Gastroesophageal sphincter (tissue), 4 donors: ENCODE measurements around the gene GPR137. TPM values are rescaled to one million over a fixed set of nuclear protein-coding genes. Genes with fewer than 3 reads are reported as not detected.

Experiments used
- ATAC-seq: fragments of 150-250 bp; one replicate; pipeline ENCODE4 v1.9.1; 2016; ENCODE audit warnings: mild to moderate bottlenecking, moderate library complexity
- H3K27ac ChIP-seq, 4 donors: fragments of 200-600 bp; sonication (generic) in 3 of 4; 1 replicate in 3 of 4; 2 replicates in 1 of 4; pipeline ENCODE4 v1.5.1; 2016 to 2019
- H3K27me3 ChIP-seq: fragments of 200-600 bp; sonication (generic); one replicate; pipeline ENCODE4 v1.5.1; 2019
- H3K36me3 ChIP-seq, 2 donors: fragments of 200-600 bp; sonication (generic); one replicate each; pipeline ENCODE4 v1.5.1; 2019; ENCODE audit warnings: control low read depth in 1 of 2
- H3K4me1 ChIP-seq, 3 donors: fragments of 200-600 bp; sonication (generic); 1 replicate in 2 of 3; 2 replicates in 1 of 3; pipeline ENCODE4 v1.5.1; 2016 to 2019; ENCODE audit warnings: control low read depth in 2 of 3
- H3K4me3 ChIP-seq, 2 donors: fragments of 200-600 bp; sonication (generic); one replicate each; pipeline ENCODE4 v1.5.1; 2019; ENCODE audit warnings: mild to moderate bottlenecking in 1 of 2, moderate library complexity in 1 of 2
- H3K9me3 ChIP-seq, 3 donors: fragments of 200-600 bp; sonication (generic); one replicate each; pipeline ENCODE4 v1.5.1; 2017 to 2019; ENCODE audit warnings: control low read depth in 2 of 3
- CTCF ChIP-seq, 4 experiments: fragments of 200-600 bp in 2 of 4; fragments of 450-650 bp in 2 of 4; sonication (generic) in 1 of 4; IDR thresholded peaks; one replicate each; pipeline ENCODE4 v1.5.1; 2017 to 2019; ENCODE audit warnings: antibody characterized with exemption in 4 of 4, mild to moderate bottlenecking in 2 of 4, moderate library complexity in 2 of 4
- EP300 ChIP-seq: sonication (generic); formaldehyde crosslinking; IDR thresholded peaks from one replicate; pipeline ENCODE4 v1.6.1; 2017; ENCODE audit warnings: antibody characterized with exemption, mild to moderate bottlenecking
- POLR2A ChIP-seq, 2 donors: fragments of 450-650 bp; IDR thresholded peaks; one replicate each; pipeline ENCODE4 v1.6.1; 2017; ENCODE audit warnings: antibody characterized with exemption in 2 of 2, mild to moderate bottlenecking in 2 of 2, moderate library complexity in 1 of 2
- POLR2AphosphoS5 ChIP-seq: sonication (generic); formaldehyde crosslinking; IDR thresholded peaks from one replicate; pipeline ENCODE4 v1.6.1; 2017; ENCODE audit warnings: antibody characterized with exemption
- WGBS, 2 donors: methylation state at CpG; one replicate each; pipeline ENCODE4 v1.1.5; 2018; ENCODE audit warnings: low coverage in 1 of 2; 5-methylcytosine and 5-hydroxymethylcytosine counted together
- total RNA-seq, 4 donors: library from RNA; depleted of rRNA; stranded (reverse); fragments of >200 nt; gene quantifications; one replicate each; pipeline ENCODE4 v1.1.0, GENCODE V29; 2016

GPR137 gene
- total RNA-seq, 4 donors from 2014 or later = 14.0 to 37.1 (median 27.6) TPM

- 71 to 92% methylated on average over 2 to 5 of the region's 8 CpGs for WGBS, 2 donors
- TF ChIP-seq EP300 (no peak), POLR2A (IDR thresholded peaks at IDR 0.05) (no peak), CTCF (IDR thresholded peaks at IDR 0.05) (no peak), POLR2AphosphoS5 (no peak)
- no peak for ATAC-seq
- peaks cover 0 to 59% (median 45%) of the 10 kb centered on the region in 3 donors for H3K4me1 ChIP-seq
- no peak overlapping the region for H3K4me3 ChIP-seq
- H3K27ac ChIP-seq = peak overlapping the region in 3 of 4 donors; percentile 95 to 100 (median 99)
- H3K9me3 ChIP-seq = no peaks in the 10 kb centered on the region
- peaks cover 0 to 28% of the 10 kb centered on the region in 2 donors for H3K36me3 ChIP-seq
- H3K27me3 ChIP-seq = no peaks in the 10 kb centered on the region
Measured at GRCh38 chr11:64243236-64243854, 42.3 kb upstream of the GPR137 start.

GRCh38 chr11:64244107-64244506 lies 41.5 kb upstream of the GPR137 start:
- 56% methylated on average over 2 of the region's 5 CpGs; no CpG with 5 or more reads in 1 of the 2 donors for WGBS, 2 donors
- Histone ChIP-seq H3K27me3 (no peaks in the 10 kb centered on the region), H3K27ac (peak overlapping the region in 2 of 4 donors; percentile 29 to 88), H3K4me3 (no peak overlapping the region), H3K36me3 (peaks cover 0 to 21% of the 10 kb centered on the region in 2 donors), H3K4me1 (peaks cover 0 to 59% (median 45%) of the 10 kb centered on the region in 3 donors), H3K9me3 (no peaks in the 10 kb centered on the region)
- no peak for ATAC-seq
- TF ChIP-seq CTCF (IDR thresholded peaks at IDR 0.05) (no peak), EP300 (no peak), POLR2A (IDR thresholded peaks at IDR 0.05) (no peak), POLR2AphosphoS5 (no peak)

GRCh38 chr11:64244966-64245365 lies 40.7 kb upstream of the GPR137 start:
- Histone ChIP-seq H3K27me3 (no peaks in the 10 kb centered on the region), H3K4me1 (peaks cover 0 to 53% (median 42%) of the 10 kb centered on the region in 3 donors), H3K27ac (peak overlapping the region in 3 of 4 donors; percentile 87 to 92 (median 88)), H3K36me3 (peaks cover 0 to 15% of the 10 kb centered on the region in 2 donors), H3K4me3 (peak overlapping the region in 1 of 2 donors; percentile 69), H3K9me3 (no peaks in the 10 kb centered on the region)
- TF ChIP-seq POLR2A (IDR thresholded peaks at IDR 0.05) = no peak
- no peak for TF ChIP-seq POLR2AphosphoS5
- TF ChIP-seq EP300 = no peak
- no peak for TF ChIP-seq CTCF (IDR thresholded peaks at IDR 0.05)
- 40% methylated on average over 1 of the region's 6 CpGs; no CpG with 5 or more reads in 1 of the 2 donors for WGBS, 2 donors
- no peak for ATAC-seq

- no peak for ATAC-seq
- peak overlapping the region; percentile 22 to 92 (median 88) for H3K27ac ChIP-seq
- peaks cover 0 to 15% of the 10 kb centered on the region in 2 donors for H3K36me3 ChIP-seq
- peaks cover 0 to 51% (median 38%) of the 10 kb centered on the region in 3 donors for H3K4me1 ChIP-seq
- H3K4me3 ChIP-seq = peak overlapping the region; percentile 52 to 69
- whole genome bisulfite sequencing, 2 donors = no CpG with 5 or more reads among the region's 6 CpGs
- TF ChIP-seq CTCF (IDR thresholded peaks at IDR 0.05) (no peak), POLR2A (IDR thresholded peaks at IDR 0.05) (no peak), POLR2AphosphoS5 (no peak), EP300 (no peak)
- no peaks in the 10 kb centered on the region for H3K9me3 ChIP-seq
- H3K27me3 ChIP-seq = no peaks in the 10 kb centered on the region
Measured at GRCh38 chr11:64245401-64245796, 40.2 kb upstream of the GPR137 start.
